K562 (cell line): ENCODE results near the gene SSH3. TPM values are rescaled to one million over a fixed set of nuclear protein-coding genes. Genes with fewer than 3 reads are reported as not detected.

Experiments used
- ARID1B ChIP-seq: fragments of 450-650 bp; IDR thresholded peaks from 2 replicates; pipeline ENCODE4 v1.6.1; 2016; ENCODE audit warnings: antibody characterized with exemption, mild to moderate bottlenecking, inconsistent platforms
- ERF ChIP-seq: fragments of 450-650 bp; formaldehyde crosslinking; IDR thresholded peaks from 2 replicates; pipeline ENCODE4 v1.4.0; 2020; ENCODE audit warnings: mild to moderate bottlenecking, mixed read lengths
- EZH2 ChIP-seq: IDR thresholded peaks from 2 replicates; pipeline ENCODE4 v1.6.1; 2012; ENCODE audit warnings: low read depth, mild to moderate bottlenecking, inconsistent platforms, low read length, borderline replicate concordance
- FOXK1 ChIP-seq: sonication (generic); formaldehyde crosslinking; IDR thresholded peaks from 2 replicates; pipeline ENCODE4 v1.8.0; 2022; ENCODE audit warnings: missing genetic modification reagents, mild to moderate bottlenecking, borderline replicate concordance
- HCFC1 ChIP-seq: IDR thresholded peaks from 2 replicates; pipeline ENCODE4 v1.6.1; 2012; ENCODE audit warnings: low read depth, low read length, improper control_type of control experiment
- REST ChIP-seq, 2 experiments: fragments of 450-650 bp; formaldehyde crosslinking in 1 of 2; IDR thresholded peaks; 2 replicates each; pipeline versions ENCODE4 v1.4.0 to v1.6.1; 2014 to 2020; ENCODE audit warnings: mild to moderate bottlenecking in 2 of 2, borderline replicate concordance in 1 of 2, low read depth in 1 of 2
- SMARCA4 ChIP-seq: fragments of 450-650 bp; IDR thresholded peaks from 2 replicates; pipeline ENCODE4 v1.6.1; 2016
- USF1 ChIP-seq: sonication (generic); formaldehyde crosslinking; IDR thresholded peaks from 2 replicates; pipeline ENCODE4 v1.9.0; 2022; ENCODE audit warnings: mild to moderate bottlenecking, missing genetic modification reagents
- polyA plus RNA-seq, 8 experiments: library from polyadenylated mRNA; depleted of rRNA in 4 of 8; stranded (reverse) in 5 of 8; unstranded in 3 of 8; fragments of >200 nt; fragmentation: Nextera tagmentation in 2 of 8; fragmentation: Illumina TruSeq in 1 of 8; extraction: Ambion mirVana in 2 of 8; extraction: Trizol in 1 of 8; gene quantifications; 2 replicates each; pipeline versions ENCODE4 v1.2.1 to v1.2.3, GENCODE V29; 2011 to 2014; ENCODE audit warnings: inconsistent platforms in 1 of 8, missing spikeins in 1 of 8
- total RNA-seq, 7 experiments: library from RNA; depleted of rRNA in 6 of 7; stranded (reverse); fragments of >200 nt in 6 of 7; fragmentation: Illumina TruSeq in 2 of 7; extraction: Trizol in 2 of 7; gene quantifications; 2 replicates each; pipeline versions ENCODE4 v1.2.1 to v1.2.3, GENCODE V29; 2011 to 2021; ENCODE audit warnings: low replicate concordance in 1 of 7

SSH3 gene
- total and polyA plus RNA-seq, 9 of the 15 experiments (the other 6 are each of a cell fraction or from before 2014, with no cell fraction given): 0.07 to 1.0 (median 0.24) TPM; not detected in 3

- no peak for TF ChIP-seq EZH2
- no peak for TF ChIP-seq FOXK1
- peak; percentile 50 for TF ChIP-seq REST (IDR thresholded peaks at IDR 0.05; ENCODE audit: borderline replicate concordance)
- no peak for TF ChIP-seq REST (CRISPR knock-in tag; IDR thresholded peaks at IDR 0.05; ENCODE audit: low read depth)
- 0 out of 2 replicates have a peak, but pooled peaks have one; percentile 2 for TF ChIP-seq USF1 (CRISPR knock-in tag)
- peak; percentile 67; the same call in 1 of the 2 replicates for TF ChIP-seq ERF
- TF ChIP-seq SMARCA4: 0 out of 2 replicates have a peak, but pooled peaks have one; percentile 8
- TF ChIP-seq ARID1B: peak; percentile 46; the same call in 1 of the 2 replicates
- TF ChIP-seq HCFC1: peak; percentile 43; the same call in 1 of the 2 replicates
These were observed 14.7 kb upstream of the SSH3 start (continued) for GRCh38 chr11:67288452-67289225.
